HG03064 (cell line): Measurements from ENCODE around the gene CHDH.
A peak's percentile ranks its signal among the peaks of the same experiment; 100 is the strongest.

Experiments used
- ATAC-seq: cut with Tn5 transposase; IDR thresholded peaks from one replicate; pipeline ENCODE4 v1.9.1; 2021; ENCODE audit warnings: low read depth; ENCODE audit not compliant: unreplicated experiment

CHDH gene

GRCh38 chr3:53846134-53846850, at the start of gene CHDH, which contains the start of gene IL17RB:
Gene CHDH, minus strand, starts transcription at chr3:53846419. Its CDS starts 22,411 bp downstream, at chr3:53824008.
Gene IL17RB, plus strand, starts transcription at chr3:53846568. Its CDS starts 21 bp downstream, at chr3:53846589.
- ATAC-seq: peak; percentile 32

GRCh38 chr3:53892286-53892637, 46.0 kb upstream of the CHDH start:
- ATAC-seq: no peak

GRCh38 chr3:53891497-53892285, 45.5 kb upstream of the CHDH start, which contains the start of gene SELENOK:
Gene SELENOK, minus strand, starts transcription at chr3:53891859.
- peak; percentile 92 for ATAC-seq

GRCh38 chr3:53890726-53891475, 44.7 kb upstream of the CHDH start:
- peak; percentile 3 for ATAC-seq

- no peak for ATAC-seq
These were observed 42.0 kb upstream of the CHDH start for GRCh38 chr3:53888232-53888631.

- no peak for ATAC-seq
These were observed 41.2 kb upstream of the CHDH start for GRCh38 chr3:53887446-53887845.

- no peak for ATAC-seq
These were observed 39.0 kb upstream of the CHDH start for GRCh38 chr3:53885239-53885638.

GRCh38 chr3:53884623-53885022, 38.4 kb upstream of the CHDH start:
- ATAC-seq: no peak

- ATAC-seq: no peak
These were observed 36.8 kb upstream of the CHDH start for GRCh38 chr3:53883008-53883407.

- ATAC-seq: peak; percentile 74
These were observed 35.7 kb upstream of the CHDH start, which contains the start of gene ACTR8 for GRCh38 chr3:53881691-53882593. Gene ACTR8, minus strand, starts transcription at chr3:53882152. Its CDS starts 51 bp downstream, at chr3:53882101.

GRCh38 chr3:53880396-53881345, 34.5 kb upstream of the CHDH start:
- ATAC-seq: no peak

- no peak for ATAC-seq
These were observed 19.7 kb upstream of the CHDH start for GRCh38 chr3:53865732-53866499.

- ATAC-seq: no peak
These were observed 16.9 kb upstream of the CHDH start for GRCh38 chr3:53863145-53863544.

GRCh38 chr3:53862241-53862640, 16.0 kb upstream of the CHDH start:
- ATAC-seq: no peak

GRCh38 chr3:53860196-53860595, 14.0 kb upstream of the CHDH start:
- ATAC-seq: no peak

GRCh38 chr3:53859178-53859577, 13.0 kb upstream of the CHDH start:
- no peak for ATAC-seq

- ATAC-seq: no peak
These were observed 12.0 kb upstream of the CHDH start for GRCh38 chr3:53858096-53858741.

GRCh38 chr3:53856964-53857363, 10.7 kb upstream of the CHDH start:
- no peak for ATAC-seq
